Sigmoid colon (tissue), 7 donors: Measurements from ENCODE around the gene CELSR2. TPM values are rescaled to one million over a fixed set of nuclear protein-coding genes. Genes with fewer than 3 reads are reported as not detected.

ENCODE experiments used
- DNase-seq: peaks from one replicate; pipeline ENCODE4 v3.0.0-alpha.2; 2019
- H3K27ac ChIP-seq, 4 donors: fragments of 200-600 bp; sonication (generic); one replicate each; pipeline ENCODE4 v1.5.1; 2016 to 2019; ENCODE audit warnings: mild to moderate bottlenecking in 1 of 4
- H3K27me3 ChIP-seq, 3 donors: fragments of 200-600 bp; sonication (generic); one replicate each; pipeline ENCODE4 v1.5.1; 2019; ENCODE audit warnings: mild to moderate bottlenecking in 1 of 3
- H3K36me3 ChIP-seq, 4 donors: fragments of 200-600 bp; sonication (generic); one replicate each; pipeline ENCODE4 v1.5.1; 2016 to 2019
- H3K4me1 ChIP-seq, 4 donors: fragments of 200-600 bp; sonication (generic); one replicate each; pipeline ENCODE4 v1.5.1; 2017 to 2019
- H3K4me3 ChIP-seq, 4 donors: fragments of 200-600 bp; sonication (generic); one replicate each; pipeline ENCODE4 v1.5.1; 2017 to 2019; ENCODE audit warnings: mild to moderate bottlenecking in 2 of 4, moderate library complexity in 1 of 4
- H3K9me3 ChIP-seq, 4 donors: fragments of 200-600 bp in 3 of 4; sonication (generic) in 3 of 4; one replicate each; pipeline versions ENCODE4 v1.5.1 to v1.6.1; 2013 to 2019
- EP300 ChIP-seq, 4 donors: sonication (generic); formaldehyde crosslinking; IDR thresholded peaks; one replicate each; pipeline ENCODE4 v1.6.1; 2017; ENCODE audit warnings: antibody characterized with exemption in 4 of 4
- POLR2A ChIP-seq, 2 donors: fragments of 450-650 bp; IDR thresholded peaks; one replicate each; pipeline ENCODE4 v1.6.1; 2016; ENCODE audit warnings: antibody characterized with exemption in 2 of 2, mild to moderate bottlenecking in 2 of 2, moderate library complexity in 2 of 2
- POLR2AphosphoS5 ChIP-seq, 4 donors: sonication (generic); formaldehyde crosslinking; IDR thresholded peaks; one replicate each; pipeline ENCODE4 v1.6.1; 2017; ENCODE audit warnings: antibody characterized with exemption in 4 of 4
- WGBS, 2 donors: extraction: QIAGEN DNeasy Blood & Tissue Kit; methylation state at CpG; one replicate each; pipeline ENCODE4 v1.1.7; 2013; 5-methylcytosine and 5-hydroxymethylcytosine counted together
- intact Hi-C: fragments of 100-400 bp; cut with DNase I; formaldehyde crosslinking; loops from one replicate; pipeline ENCODE4 v1.15.1; 2023
- polyA plus RNA-seq, 3 donors: library from polyadenylated mRNA; stranded (reverse); fragments of 200-250 nt; gene quantifications; one replicate each; pipeline ENCODE4 v1.2.3, GENCODE V29; 2013
- total RNA-seq, 4 donors: library from RNA; depleted of rRNA; stranded (reverse); fragments of >200 nt; gene quantifications; one replicate each; pipeline ENCODE4 v1.1.0, GENCODE V29; 2016
- TF ChIP-seq, protein P1 (sequence below), 4 experiments: fragments of 450-650 bp in 3 of 4; fragments of 200-600 bp in 1 of 4; IDR thresholded peaks; one replicate each; pipeline ENCODE4 v1.5.1; 2016 to 2019; ENCODE audit warnings: antibody characterized with exemption in 4 of 4, mild to moderate bottlenecking in 3 of 4, moderate library complexity in 2 of 4
- donor health status: healthy with polysubstance abuse.
- donor health status: Bipolar disorder and iron deficiency.
- donor health status: healthy.

CELSR2 gene
- total and polyA plus RNA-seq, 7 donors, result under 0.01 to 10.8 (median 3.6) TPM

DNA sequence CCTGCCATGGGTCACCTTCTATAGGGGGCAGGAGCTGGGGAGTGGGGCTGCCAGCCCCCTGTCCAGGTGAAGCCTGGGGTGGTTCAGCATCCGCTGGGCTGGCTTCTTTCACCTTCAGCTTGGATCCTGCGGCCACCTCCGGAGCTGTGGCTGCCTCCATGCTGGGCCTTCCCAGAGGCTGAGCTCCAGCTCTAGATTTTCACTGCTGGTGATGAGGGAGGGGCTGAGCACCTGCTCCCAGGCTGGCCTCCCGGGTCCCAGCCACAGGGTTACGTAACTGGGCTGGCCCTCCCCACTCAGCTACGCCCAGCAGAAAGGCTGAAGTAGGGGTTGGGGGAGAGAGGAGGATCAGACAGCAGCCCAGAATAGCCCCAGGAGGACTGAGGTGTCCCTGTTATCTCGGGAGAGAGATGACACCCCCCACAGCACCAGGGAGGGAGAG, 57.5 kb downstream of the CELSR2 start, which contains the start of gene MYBPHL:
Gene MYBPHL (minus strand): TSS at position 180 of the 442 bp plus-strand sequence. CDS start 20 bp downstream, at position 160.
- Histone ChIP-seq H3K4me1 (peaks cover 0 to 4% (median 0%) of the 10 kb centered on the region in 4 donors), H3K36me3 (peaks cover 0 to 6% (median 3%) of the 10 kb centered on the region in 4 donors), H3K27me3 (no peaks in the 10 kb centered on the region), H3K9me3 (no peaks in the 10 kb centered on the region), H3K4me3 (no peak within 1 kb of the TSS), H3K27ac (peak within 1 kb of the TSS in 1 of 4 donors; percentile 56)
- TF ChIP-seq, protein P1, sequence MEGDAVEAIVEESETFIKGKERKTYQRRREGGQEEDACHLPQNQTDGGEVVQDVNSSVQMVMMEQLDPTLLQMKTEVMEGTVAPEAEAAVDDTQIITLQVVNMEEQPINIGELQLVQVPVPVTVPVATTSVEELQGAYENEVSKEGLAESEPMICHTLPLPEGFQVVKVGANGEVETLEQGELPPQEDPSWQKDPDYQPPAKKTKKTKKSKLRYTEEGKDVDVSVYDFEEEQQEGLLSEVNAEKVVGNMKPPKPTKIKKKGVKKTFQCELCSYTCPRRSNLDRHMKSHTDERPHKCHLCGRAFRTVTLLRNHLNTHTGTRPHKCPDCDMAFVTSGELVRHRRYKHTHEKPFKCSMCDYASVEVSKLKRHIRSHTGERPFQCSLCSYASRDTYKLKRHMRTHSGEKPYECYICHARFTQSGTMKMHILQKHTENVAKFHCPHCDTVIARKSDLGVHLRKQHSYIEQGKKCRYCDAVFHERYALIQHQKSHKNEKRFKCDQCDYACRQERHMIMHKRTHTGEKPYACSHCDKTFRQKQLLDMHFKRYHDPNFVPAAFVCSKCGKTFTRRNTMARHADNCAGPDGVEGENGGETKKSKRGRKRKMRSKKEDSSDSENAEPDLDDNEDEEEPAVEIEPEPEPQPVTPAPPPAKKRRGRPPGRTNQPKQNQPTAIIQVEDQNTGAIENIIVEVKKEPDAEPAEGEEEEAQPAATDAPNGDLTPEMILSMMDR (IDR thresholded peaks at IDR 0.05), result no peak
- TF ChIP-seq POLR2AphosphoS5 (IDR thresholded peaks at IDR 0.05) (no peak), EP300 (IDR thresholded peaks at IDR 0.05) (no peak), POLR2A (IDR thresholded peaks at IDR 0.05) (no peak)
- peak; percentile 36 for DNase-seq
- WGBS, 2 donors, result 69 to 78% methylated on average over 7 of the region's 7 CpGs
- intact Hi-C loops, result no loop called here

DNA sequence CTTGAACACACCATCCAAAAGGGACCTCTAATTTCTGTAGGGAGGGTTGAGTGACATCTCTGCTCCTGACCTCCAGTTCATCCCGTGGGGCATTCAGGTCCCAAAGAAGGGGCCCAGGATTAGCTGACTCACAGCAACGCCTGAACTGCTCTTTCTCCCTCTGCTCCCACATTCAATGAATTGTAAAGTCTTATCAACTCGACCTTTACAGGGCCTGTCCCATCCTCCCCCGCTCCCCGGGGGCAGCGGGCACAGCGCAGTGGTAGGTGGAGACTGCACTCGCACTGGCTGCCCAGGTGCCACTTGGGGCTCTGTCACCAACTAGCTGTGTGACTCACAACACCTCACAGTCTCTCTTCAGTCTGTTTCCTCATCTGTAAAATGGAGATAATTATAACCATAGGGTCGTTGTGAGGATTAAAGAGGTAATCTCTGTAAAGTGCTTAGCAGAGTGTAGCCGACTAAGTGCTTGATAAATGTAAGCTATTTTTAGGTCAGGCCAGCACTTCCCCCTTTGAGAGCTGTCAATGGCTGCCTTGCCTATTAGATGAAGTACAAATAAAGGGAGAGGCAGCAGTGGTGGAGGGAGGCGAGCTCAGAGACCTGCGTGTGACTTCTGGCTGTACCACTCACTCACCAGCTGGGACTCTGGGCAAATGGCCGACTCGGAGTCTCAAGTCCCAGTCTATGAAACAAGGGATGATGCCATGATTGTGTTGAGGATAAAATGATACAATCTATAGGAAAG, 58.1 kb downstream of the CELSR2 start:
- DNase-seq, result peak; percentile 21
- Histone ChIP-seq H3K27me3 (no peaks in the 10 kb centered on the region), H3K27ac (peak overlapping the region in 1 of 4 donors; percentile 56), H3K9me3 (no peaks in the 10 kb centered on the region), H3K4me1 (peaks cover 0 to 4% (median 0%) of the 10 kb centered on the region in 4 donors), H3K4me3 (no peak overlapping the region), H3K36me3 (peaks cover 0 to 10% (median 5%) of the 10 kb centered on the region in 4 donors)
- WGBS, 2 donors, result 54 to 56% methylated on average over 14 of the region's 14 CpGs
- intact Hi-C loops, result no loop called here
- TF ChIP-seq POLR2A (IDR thresholded peaks at IDR 0.05), result no peak
- TF ChIP-seq, protein P1 (IDR thresholded peaks at IDR 0.05), result no peak
- no peak for TF ChIP-seq POLR2AphosphoS5 (IDR thresholded peaks at IDR 0.05)
- TF ChIP-seq EP300 (IDR thresholded peaks at IDR 0.05), result no peak

DNA sequence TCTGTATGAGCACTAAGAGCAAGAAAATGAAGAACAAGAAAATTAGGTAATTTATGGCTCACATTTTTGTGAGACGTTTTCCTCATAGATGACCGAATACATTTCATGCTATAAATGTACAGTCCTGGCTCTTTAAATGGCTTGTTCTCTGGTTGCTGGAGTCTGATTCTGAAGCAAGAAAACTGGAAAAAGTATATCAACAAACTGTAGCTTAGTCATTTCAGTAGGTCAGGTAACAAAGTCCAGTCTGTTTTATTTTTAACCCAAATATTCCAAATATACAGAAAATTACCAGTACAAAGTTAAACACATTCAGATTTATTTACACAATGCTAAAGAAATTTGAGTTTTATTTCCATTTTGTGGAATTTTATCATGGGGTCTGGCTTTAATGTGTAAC, 60.0 kb downstream of the CELSR2 start:
- intact Hi-C loops, result no loop called here
- Histone ChIP-seq H3K4me3 (no peak overlapping the region), H3K27me3 (no peaks in the 10 kb centered on the region), H3K36me3 (peaks cover 3 to 26% (median 20%) of the 10 kb centered on the region in 4 donors), H3K27ac (peak overlapping the region in 1 of 4 donors; percentile 58), H3K4me1 (peaks cover 0 to 4% (median 0%) of the 10 kb centered on the region in 4 donors), H3K9me3 (no peaks in the 10 kb centered on the region)
- 65 to 77% methylated on average over 2 of the region's 2 CpGs for WGBS, 2 donors
- DNase-seq, result no peak
- no peak for TF ChIP-seq EP300 (IDR thresholded peaks at IDR 0.05)
- no peak for TF ChIP-seq POLR2AphosphoS5 (IDR thresholded peaks at IDR 0.05)
- no peak for TF ChIP-seq POLR2A (IDR thresholded peaks at IDR 0.05)
- TF ChIP-seq, protein P1 (IDR thresholded peaks at IDR 0.05), result no peak

DNA sequence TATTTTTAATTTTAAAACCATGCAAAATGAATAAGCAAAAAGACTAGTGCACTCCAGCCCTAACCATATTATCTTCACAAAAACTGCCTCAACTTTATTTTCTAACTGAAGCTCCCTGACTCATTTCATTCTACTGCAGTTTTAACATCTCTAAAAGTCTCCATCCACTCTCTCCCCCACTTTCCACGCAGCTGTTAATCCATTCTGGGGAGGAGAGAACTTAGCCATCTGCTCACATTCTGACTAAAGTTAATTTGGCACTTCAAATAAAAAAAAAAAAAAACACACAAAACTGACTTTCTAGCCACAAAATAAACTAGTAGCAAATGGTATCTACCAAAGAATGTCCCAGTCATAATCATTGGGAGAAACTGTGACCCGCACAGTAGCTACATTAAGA, 62.9 kb downstream of the CELSR2 start:
- H3K27ac ChIP-seq, result no peak overlapping the region
- intact Hi-C loops, result no loop called here
- 81 to 91% methylated on average over 2 of the region's 2 CpGs for WGBS, 2 donors
- TF ChIP-seq, protein P1 (IDR thresholded peaks at IDR 0.05), result no peak
- TF ChIP-seq POLR2AphosphoS5 (IDR thresholded peaks at IDR 0.05), result no peak
- no peak for TF ChIP-seq EP300 (IDR thresholded peaks at IDR 0.05)
- no peak for TF ChIP-seq POLR2A (IDR thresholded peaks at IDR 0.05)
- no peak for DNase-seq
- peaks cover 0 to 4% (median 0%) of the 10 kb centered on the region in 4 donors for H3K4me1 ChIP-seq
- H3K27me3 ChIP-seq, result no peaks in the 10 kb centered on the region
- no peaks in the 10 kb centered on the region for H3K9me3 ChIP-seq
- peaks cover 7 to 52% (median 30%) of the 10 kb centered on the region in 4 donors for H3K36me3 ChIP-seq
- no peak overlapping the region for H3K4me3 ChIP-seq
